CD4-positive, alpha-beta T cell treated with Interferon alpha-2 for 1 hour (primary cell): ENCODE results near the gene CCL14.
"Not testable (repeated sequence)": the region's sequence is repeated elsewhere in the genome, so short reads cannot be mapped to it uniquely, and the experiment has no call there.

Experiments used
- DNase-seq, 2 donors: peaks; one replicate each; pipeline ENCODE4 v3.0.0-alpha.2; 2020 to 2022

Gene CCL14

GRCh38 chr17:35986643-35987042 lies at the start of gene CCL14:
Gene CCL14 (minus strand): TSS chr17:35986729. CDS start chr17:35986649, 80 bp downstream.
- no peak for DNase-seq

GRCh38 chr17:36036235-36036634 lies 49.7 kb upstream of the CCL14 start:
- DNase-seq, result no peak

GRCh38 chr17:36034127-36034526 lies 47.6 kb upstream of the CCL14 start:
- peak in 1 of 2 donors; percentile 1 for DNase-seq

GRCh38 chr17:36030956-36031355 lies 44.4 kb upstream of the CCL14 start:
- no peak for DNase-seq

GRCh38 chr17:36027761-36028160 lies 41.2 kb upstream of the CCL14 start:
- no peak for DNase-seq

- DNase-seq, result no peak
Observed at GRCh38 chr17:36024106-36024869, 37.8 kb upstream of the CCL14 start.

GRCh38 chr17:36019423-36019822 lies 32.9 kb upstream of the CCL14 start:
- DNase-seq, result no peak

- DNase-seq, result no peak
Observed at GRCh38 chr17:36017799-36018198, 31.3 kb upstream of the CCL14 start, which contains the start of gene CCL23. Gene CCL23 (minus strand): TSS chr17:36017972. CDS start chr17:36017897, 75 bp downstream.

GRCh38 chr17:36016555-36016954 lies 30.0 kb upstream of the CCL14 start:
- no peak for DNase-seq

GRCh38 chr17:36015895-36016294 lies 29.4 kb upstream of the CCL14 start:
- DNase-seq, result not testable (repeated sequence)

- DNase-seq, result no peak
Observed at GRCh38 chr17:36014946-36015345, 28.4 kb upstream of the CCL14 start.

GRCh38 chr17:36011201-36011600 lies 24.7 kb upstream of the CCL14 start:
- no peak for DNase-seq

- DNase-seq, result peak in 1 of 2 donors; percentile 3
Observed at GRCh38 chr17:36008998-36009665, 22.6 kb upstream of the CCL14 start.

- no peak for DNase-seq
Observed at GRCh38 chr17:36004594-36005108, 18.1 kb upstream of the CCL14 start.

GRCh38 chr17:36002631-36003030 lies 16.1 kb upstream of the CCL14 start:
- DNase-seq, result no peak

GRCh38 chr17:36001862-36002603 lies 15.5 kb upstream of the CCL14 start:
- DNase-seq, result no peak

- no peak for DNase-seq
Observed at GRCh38 chr17:36001110-36001771, 14.7 kb upstream of the CCL14 start, which contains the start of gene CCL15. Gene CCL15 (minus strand): TSS chr17:36001553. CDS start chr17:36001492, 61 bp downstream.

GRCh38 chr17:36000732-36001109 lies 14.2 kb upstream of the CCL14 start:
- DNase-seq, result no peak

- DNase-seq, result no peak
Observed at GRCh38 chr17:35998756-35999155, 12.2 kb upstream of the CCL14 start.

GRCh38 chr17:35998018-35998545 lies 11.6 kb upstream of the CCL14 start:
- DNase-seq, result no peak

- not testable (repeated sequence) for DNase-seq
Observed at GRCh38 chr17:35995346-35995745, 8.8 kb upstream of the CCL14 start.

- no peak for DNase-seq
Observed at GRCh38 chr17:35991075-35991474, 4.5 kb upstream of the CCL14 start.
